Panc1 (cell line): ENCODE data around the gene CDYL. TPM values are rescaled to one million over a fixed set of nuclear protein-coding genes. Genes with fewer than 3 reads are reported as not detected.

Experiments used
- total RNA-seq: library from RNA; stranded (reverse); gene quantifications from one replicate; pipeline ENCODE4 v1.2.1, GENCODE V29; 2021; ENCODE audit not compliant: unreplicated experiment

CDYL gene
- total RNA-seq, 1 experiment from 2014 or later, result 61.4 TPM

Other genes with a start within 250 kb of the CDYL start
- gene RPP40, start 227.6 kb downstream of the CDYL start, total RNA-seq, result 25.9 TPM